Epithelial cell of alveolus of lung (primary cell): Measurements from ENCODE around the gene TUBG2. TPM values are rescaled to one million over a fixed set of nuclear protein-coding genes. Genes with fewer than 3 reads are reported as not detected.

Source experiments
- total RNA-seq: library from RNA; depleted of rRNA; stranded (reverse); fragments of >200 nt; gene quantifications from 2 replicates; pipeline ENCODE4 v1.2.1, GENCODE V29; 2015

The TUBG2 gene
- total RNA-seq = 5.0 and 24.8 TPM in 2 replicates

GRCh38 chr17:42659079-42659931 lies at the start of gene TUBG2:
TSS of gene TUBG2 (plus strand) at chr17:42659284. CDS start at chr17:42659504, 220 bp downstream.

GRCh38 chr17:42676424-42677011 lies 17.4 kb downstream of the TUBG2 start, which contains the start of gene PLEKHH3:
TSS of gene PLEKHH3 (minus strand) at chr17:42676994. CDS start at chr17:42676563, 431 bp downstream.

GRCh38 chr17:42681976-42682721 lies 23.1 kb downstream of the TUBG2 start, which contains the start of gene CNTNAP1:
TSS of gene CNTNAP1 (plus strand) at chr17:42682531. CDS start at chr17:42682830, 299 bp downstream.

Other genes with a start within 250 kb of the TUBG2 start
- gene CAVIN1, start 236.0 kb upstream of the TUBG2 start, total RNA-seq = 235 and 444 TPM in 2 replicates
- gene ATP6V0A1, start 200.4 kb upstream of the TUBG2 start, total RNA-seq = 29.3 and 37.4 TPM in 2 replicates
- 55.0 and 60.8 TPM in 2 replicates for gene NAGLU, start 123.0 kb upstream of the TUBG2 start, total RNA-seq
- 0.48 and 11.4 TPM in 2 replicates for gene HSD17B1, start 106.4 kb upstream of the TUBG2 start, total RNA-seq
- gene COASY, start 97.1 kb upstream of the TUBG2 start, total RNA-seq = 31.4 and 41.8 TPM in 2 replicates
- 27.5 and 31.4 TPM in 2 replicates for gene MLX, start 92.2 kb upstream of the TUBG2 start, total RNA-seq
- gene PSMC3IP, start 81.6 kb upstream of the TUBG2 start, total RNA-seq = 5.5 and 7.6 TPM in 2 replicates
- 46.6 and 52.0 TPM in 2 replicates for gene RETREG3, start 49.9 kb upstream of the TUBG2 start, total RNA-seq
- 35.1 and 68.0 TPM in 2 replicates for gene TUBG1, start 49.6 kb upstream of the TUBG2 start, total RNA-seq
- gene PLEKHH3, start 17.7 kb downstream of the TUBG2 start, total RNA-seq = 10.2 and 30.8 TPM in 2 replicates
- 2.0 and 3.0 TPM in 2 replicates for gene CCR10, start 22.6 kb downstream of the TUBG2 start, total RNA-seq
- gene CNTNAP1, start 23.2 kb downstream of the TUBG2 start, total RNA-seq = 18.4 and 37.0 TPM in 2 replicates
- 5.3 and 8.7 TPM in 2 replicates for gene EZH1, start 85.8 kb downstream of the TUBG2 start, total RNA-seq
- gene RAMP2, start 101.9 kb downstream of the TUBG2 start, total RNA-seq = 0.78 TPM in 1 of 2 replicates, not detected in the other
- gene VPS25, start 114.2 kb downstream of the TUBG2 start, total RNA-seq = 89.2 and 114 TPM in 2 replicates
- 0.32 and 0.39 TPM in 2 replicates for gene WNK4, start 121.3 kb downstream of the TUBG2 start, total RNA-seq
- gene COA3, start 139.4 kb downstream of the TUBG2 start, total RNA-seq = 66.1 and 67.1 TPM in 2 replicates
- gene CNTD1, start 139.6 kb downstream of the TUBG2 start, total RNA-seq = not detected in 2 replicates
- gene BECN1, start 165.0 kb downstream of the TUBG2 start, total RNA-seq = 69.4 and 110 TPM in 2 replicates
- gene PSME3, start 174.1 kb downstream of the TUBG2 start, total RNA-seq = 57.6 and 88.3 TPM in 2 replicates
- gene AOC2, start 185.3 kb downstream of the TUBG2 start, total RNA-seq = 0.26 and 0.72 TPM in 2 replicates
- 0.13 and 1.5 TPM in 2 replicates for gene AOC3, start 191.9 kb downstream of the TUBG2 start, total RNA-seq
- gene G6PC1, start 241.5 kb downstream of the TUBG2 start, total RNA-seq = not detected in 2 replicates